ENCODE results near the gene METTL21A.

GRCh38 chr2:207565736-207566500 lies 59.3 kb downstream of the METTL21A start:
- TF ChIP-seq RAD21 (conservative IDR thresholded peaks at IDR 0.05) (no peak), CTCF (IDR thresholded peaks at IDR 0.05; ENCODE audit: poor library complexity, severe bottlenecking) (no peak)

All from neural cell (in vitro differentiated cells).